ENCODE data around the gene TEDDM1. TPM values are rescaled to one million over a fixed set of nuclear protein-coding genes. Genes with fewer than 3 reads are reported as not detected.

The TEDDM1 gene
- total RNA-seq, 6 experiments from 2014 or later: not detected

- Mint-ChIP-seq H3K27me3 (ENCODE audit: insufficient read depth) (peaks cover 15% of the 10 kb centered on the region), H3K27ac (no peak overlapping the region), H3K4me1 (ENCODE audit: low read depth) (no peaks in the 10 kb centered on the region), H3K36me3 (ENCODE audit: low read depth) (no peaks in the 10 kb centered on the region), H3K4me3 (no peak overlapping the region), H3K9me3 (no peaks in the 10 kb centered on the region)
- no peak for TF ChIP-seq CTCF (IDR thresholded peaks at IDR 0.05)
- no peak for DNase-seq
Measured at GRCh38 chr1:182413486-182413885, 13.0 kb upstream of the TEDDM1 start.

GRCh38 chr1:182410620-182411273, 10.3 kb upstream of the TEDDM1 start:
- peaks cover 7% of the 10 kb centered on the region for H3K27me3 Mint-ChIP-seq (ENCODE audit: insufficient read depth)
- H3K4me1 Mint-ChIP-seq (ENCODE audit: low read depth): no peaks in the 10 kb centered on the region
- H3K36me3 Mint-ChIP-seq (ENCODE audit: low read depth): no peaks in the 10 kb centered on the region
- no peak overlapping the region for H3K4me3 Mint-ChIP-seq
- H3K9me3 Mint-ChIP-seq: no peaks in the 10 kb centered on the region
- no peak overlapping the region for H3K27ac Mint-ChIP-seq
- no peak for DNase-seq
- no peak for TF ChIP-seq CTCF (IDR thresholded peaks at IDR 0.05)

- DNase-seq: no peak
- Mint-ChIP-seq H3K36me3 (ENCODE audit: low read depth) (no peaks in the 10 kb centered on the region), H3K4me1 (ENCODE audit: low read depth) (no peaks in the 10 kb centered on the region), H3K9me3 (no peaks in the 10 kb centered on the region), H3K27me3 (ENCODE audit: insufficient read depth) (peaks cover 9% of the 10 kb centered on the region; the same call in 1 of the 2 replicates), H3K4me3 (no peak overlapping the region), H3K27ac (no peak overlapping the region)
- TF ChIP-seq CTCF (IDR thresholded peaks at IDR 0.05): no peak
Measured at GRCh38 chr1:182410138-182410537, 9.7 kb upstream of the TEDDM1 start.

- Mint-ChIP-seq H3K27me3 (ENCODE audit: insufficient read depth) (peaks cover 7% of the 10 kb centered on the region; the same call in 1 of the 2 replicates), H3K36me3 (ENCODE audit: low read depth) (no peaks in the 10 kb centered on the region), H3K4me1 (ENCODE audit: low read depth) (no peaks in the 10 kb centered on the region), H3K4me3 (no peak overlapping the region), H3K27ac (no peak overlapping the region), H3K9me3 (no peaks in the 10 kb centered on the region)
- no peak for DNase-seq
- TF ChIP-seq CTCF (IDR thresholded peaks at IDR 0.05): no peak
Measured at GRCh38 chr1:182408435-182409075, 8.1 kb upstream of the TEDDM1 start.

GRCh38 chr1:182407724-182408123, 7.3 kb upstream of the TEDDM1 start:
- Mint-ChIP-seq H3K27me3 (ENCODE audit: insufficient read depth) (peaks cover 7% of the 10 kb centered on the region; the same call in 1 of the 2 replicates), H3K36me3 (ENCODE audit: low read depth) (no peaks in the 10 kb centered on the region), H3K9me3 (no peaks in the 10 kb centered on the region), H3K4me1 (ENCODE audit: low read depth) (no peaks in the 10 kb centered on the region), H3K27ac (no peak overlapping the region), H3K4me3 (no peak overlapping the region)
- DNase-seq: no peak
- TF ChIP-seq CTCF (IDR thresholded peaks at IDR 0.05): no peak

Measured in HFFc6 (cell line).